Right lobe of liver (tissue), 4 donors: ENCODE measurements around the gene NKAIN2.

ENCODE experiments used
- POLR2A ChIP-seq: fragments of 450-650 bp; IDR thresholded peaks from one replicate; pipeline ENCODE4 v1.6.1; 2017; ENCODE audit warnings: antibody characterized with exemption, mild to moderate bottlenecking
- TF ChIP-seq, protein P1 (sequence below), 4 donors: fragments of 200-600 bp in 3 of 4; fragments of 450-650 bp in 1 of 4; IDR thresholded peaks; one replicate each; pipeline versions ENCODE4 v1.5.1 to v1.8.0; 2016 to 2022; ENCODE audit warnings: antibody characterized with exemption in 4 of 4, mild to moderate bottlenecking in 2 of 4
- donor health status: DM: no; HTN: no; CAD: no.
- donor health status: DM: no; HTN: no; CAD: no.
- donor health status: DM: no; HTN: yes; CAD: no.

DNA sequence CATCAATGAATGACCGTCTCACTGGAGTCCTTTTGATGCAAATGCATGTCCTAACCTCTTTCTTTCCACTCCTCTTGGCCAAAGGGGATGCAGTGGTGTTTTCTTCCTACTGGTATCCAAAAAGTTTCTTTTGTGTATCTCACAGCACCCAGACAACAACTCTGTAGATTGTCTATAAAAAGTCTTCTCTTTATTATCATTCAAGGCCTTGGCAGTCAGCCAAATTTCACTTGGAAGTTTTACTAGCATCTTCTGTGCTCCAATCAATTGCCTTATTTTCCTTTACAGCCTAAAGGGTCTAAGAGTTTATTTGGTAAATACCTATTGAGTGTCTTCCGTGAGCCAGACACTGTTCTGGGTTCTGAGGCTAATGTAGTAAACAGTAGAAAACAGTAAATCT, 1008.4 kb downstream of the NKAIN2 start:
- TF ChIP-seq, protein P1, sequence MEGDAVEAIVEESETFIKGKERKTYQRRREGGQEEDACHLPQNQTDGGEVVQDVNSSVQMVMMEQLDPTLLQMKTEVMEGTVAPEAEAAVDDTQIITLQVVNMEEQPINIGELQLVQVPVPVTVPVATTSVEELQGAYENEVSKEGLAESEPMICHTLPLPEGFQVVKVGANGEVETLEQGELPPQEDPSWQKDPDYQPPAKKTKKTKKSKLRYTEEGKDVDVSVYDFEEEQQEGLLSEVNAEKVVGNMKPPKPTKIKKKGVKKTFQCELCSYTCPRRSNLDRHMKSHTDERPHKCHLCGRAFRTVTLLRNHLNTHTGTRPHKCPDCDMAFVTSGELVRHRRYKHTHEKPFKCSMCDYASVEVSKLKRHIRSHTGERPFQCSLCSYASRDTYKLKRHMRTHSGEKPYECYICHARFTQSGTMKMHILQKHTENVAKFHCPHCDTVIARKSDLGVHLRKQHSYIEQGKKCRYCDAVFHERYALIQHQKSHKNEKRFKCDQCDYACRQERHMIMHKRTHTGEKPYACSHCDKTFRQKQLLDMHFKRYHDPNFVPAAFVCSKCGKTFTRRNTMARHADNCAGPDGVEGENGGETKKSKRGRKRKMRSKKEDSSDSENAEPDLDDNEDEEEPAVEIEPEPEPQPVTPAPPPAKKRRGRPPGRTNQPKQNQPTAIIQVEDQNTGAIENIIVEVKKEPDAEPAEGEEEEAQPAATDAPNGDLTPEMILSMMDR (IDR thresholded peaks at IDR 0.05): no peak
- no peak for TF ChIP-seq POLR2A
